CD4-positive, CD25-positive, alpha-beta regulatory T cell (primary cell): ENCODE results near the gene HSBP1L1. TPM values are rescaled to one million over a fixed set of nuclear protein-coding genes. Genes with fewer than 3 reads are reported as not detected.

Source experiments
- ATAC-seq, 2 donors: fragments of 150-1000 bp; cut with Tn5 transposase; one replicate each; pipeline ENCODE4 v1.10.0; 2021; ENCODE audit warnings: low read depth in 2 of 2, moderate number of reproducible peaks in 2 of 2, moderate library complexity in 1 of 2
- DNase-seq, 3 donors: peaks; one replicate each; pipeline versions ENCODE4 v3.0.0 to v3.0.0-alpha.2; 2012 to 2022; ENCODE audit warnings: mixed read lengths in 1 of 3
- H3K27ac ChIP-seq: one replicate; pipeline ENCODE4 v1.7.0; 2013; ENCODE audit warnings: mild to moderate bottlenecking, low read length; ENCODE audit not compliant: insufficient read depth, poor library complexity, severe bottlenecking
- H3K27me3 ChIP-seq: one replicate; pipeline ENCODE4 v1.7.0; 2013; ENCODE audit warnings: low read length; ENCODE audit not compliant: control insufficient read depth, insufficient read depth
- H3K36me3 ChIP-seq: one replicate; pipeline ENCODE4 v1.7.0; 2013; ENCODE audit warnings: mild to moderate bottlenecking, low read length, moderate library complexity; ENCODE audit not compliant: control insufficient read depth, insufficient read depth
- H3K4me1 ChIP-seq: 2 replicates; pipeline ENCODE4 v1.7.0; 2013; ENCODE audit warnings: mild to moderate bottlenecking, low read length; ENCODE audit not compliant: insufficient read depth, control insufficient read depth, poor library complexity, severe bottlenecking
- H3K4me3 ChIP-seq: one replicate; pipeline ENCODE4 v1.7.0; 2013; ENCODE audit warnings: low read depth, mild to moderate bottlenecking, low read length, moderate library complexity
- H3K9me3 ChIP-seq, 2 experiments: 1 replicate in 1 of 2; 2 replicates in 1 of 2; pipeline ENCODE4 v1.7.0; 2013; ENCODE audit warnings: low read length in 2 of 2, mild to moderate bottlenecking in 1 of 2, moderate library complexity in 1 of 2; ENCODE audit not compliant: control insufficient read depth in 2 of 2
- H3K27ac Mint-ChIP-seq, 3 donors: one replicate each; pipeline ENCODE4 v1.8.0; 2020 to 2022; ENCODE audit warnings: mild to moderate bottlenecking in 3 of 3, mixed read lengths in 3 of 3, moderate library complexity in 2 of 3
- H3K27me3 Mint-ChIP-seq: one replicate; pipeline ENCODE4 v1.8.0; 2022; ENCODE audit warnings: mild to moderate bottlenecking, mixed read lengths
- H3K36me3 Mint-ChIP-seq: one replicate; pipeline ENCODE4 v1.8.0; 2020; ENCODE audit warnings: mixed read lengths
- H3K4me1 Mint-ChIP-seq, 4 donors: one replicate each; pipeline ENCODE4 v1.8.0; 2020 to 2022; ENCODE audit warnings: mixed read lengths in 4 of 4, mild to moderate bottlenecking in 1 of 4
- H3K4me3 Mint-ChIP-seq, 4 donors: one replicate each; pipeline ENCODE4 v1.8.0; 2020 to 2022; ENCODE audit warnings: mild to moderate bottlenecking in 4 of 4, mixed read lengths in 4 of 4, moderate library complexity in 3 of 4
- H3K9me3 Mint-ChIP-seq, 7 donors: one replicate each; pipeline ENCODE4 v1.8.0; 2020 to 2022; ENCODE audit warnings: mixed read lengths in 7 of 7, mild to moderate bottlenecking in 3 of 7, moderate library complexity in 2 of 7
- polyA plus RNA-seq, 4 donors: library from polyadenylated mRNA; unstranded; fragments of 300-500 nt; fragmentation: Illumina TruSeq; gene quantifications; one replicate each; pipeline ENCODE4 v1.2.3, GENCODE V29; 2021
- total RNA-seq: library from RNA; stranded (reverse); gene quantifications from one replicate; pipeline ENCODE4 v1.2.3, GENCODE V29; 2022

HSBP1L1 gene
- total and polyA plus RNA-seq, 5 donors from 2014 or later: 5.2 to 27.6 (median 10.5) TPM

- ATAC-seq (no peak), DNase-seq (no peak)
- H3K4me1 Mint-ChIP-seq: peaks cover 0 to 39% (median 20%) of the 10 kb centered on the region in 4 donors
- Histone ChIP-seq H3K4me3 (no peak overlapping the region), H3K36me3 (no peaks in the 10 kb centered on the region), H3K27me3 (no peaks in the 10 kb centered on the region), H3K4me1 (peaks cover 29% of the 10 kb centered on the region), H3K27ac (no peak overlapping the region), H3K9me3 (no peaks in the 10 kb centered on the region)
- H3K27me3 Mint-ChIP-seq: peaks cover 7% of the 10 kb centered on the region
- H3K4me3 Mint-ChIP-seq: peak overlapping the region in 1 of 4 donors; percentile 63
- H3K36me3 Mint-ChIP-seq: peaks cover 2% of the 10 kb centered on the region
- no peaks in the 10 kb centered on the region for H3K9me3 Mint-ChIP-seq
- no peak overlapping the region for H3K27ac Mint-ChIP-seq
Observed at GRCh38 chr18:79962311-79962710, 2.1 kb upstream of the HSBP1L1 start.

GRCh38 chr18:79962835-79963657 lies 1.4 kb upstream of the HSBP1L1 start:
- DNase-seq: peak in 1 of 3 donors; percentile 24
- no peaks in the 10 kb centered on the region for H3K9me3 Mint-ChIP-seq

DNA sequence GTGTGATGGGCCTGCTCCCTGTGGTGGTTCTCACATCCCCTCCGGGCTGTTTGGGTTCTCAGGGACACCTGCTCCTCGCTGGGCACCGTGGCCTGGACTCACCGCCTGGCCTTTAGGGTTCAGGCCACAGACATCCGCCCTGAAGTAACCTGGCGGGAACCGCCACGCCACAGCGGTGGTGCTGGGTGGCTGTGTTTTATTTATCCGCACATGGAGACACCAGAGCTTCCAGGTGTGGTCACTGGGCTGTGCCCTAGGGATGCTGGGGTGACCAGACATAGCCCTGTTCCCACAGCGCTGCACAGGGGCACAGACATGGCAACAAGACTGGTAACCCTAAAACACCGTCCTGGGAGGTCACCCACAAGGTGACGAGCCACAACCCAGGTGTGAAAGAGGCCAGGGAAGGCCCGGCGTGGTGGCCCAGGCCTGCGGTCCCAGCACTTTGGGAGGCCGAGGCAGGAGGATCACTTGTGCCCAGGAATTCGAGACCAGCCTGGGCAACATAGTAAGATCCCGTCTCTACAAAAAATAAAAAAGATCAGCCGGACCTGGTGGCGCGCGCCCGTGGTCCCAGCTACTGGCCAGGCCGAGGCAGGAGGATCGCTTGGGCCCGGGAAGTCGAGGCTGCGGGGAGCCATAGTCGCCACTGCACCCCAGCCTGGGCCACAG lies 649 bp upstream of the HSBP1L1 start:
- Mint-ChIP-seq H3K27ac (peak overlapping the region; percentile 60 to 68 (median 64)), H3K27me3 (peaks cover 7% of the 10 kb centered on the region), H3K4me1 (peaks cover 0 to 41% (median 21%) of the 10 kb centered on the region in 4 donors), H3K36me3 (peaks cover 3% of the 10 kb centered on the region), H3K9me3 (no peaks in the 10 kb centered on the region), H3K4me3 (peak overlapping the region in 3 of 4 donors; percentile 57 to 78 (median 75))
- Histone ChIP-seq H3K27ac (peak overlapping the region; percentile 67), H3K9me3 (no peaks in the 10 kb centered on the region), H3K36me3 (no peaks in the 10 kb centered on the region), H3K4me3 (no peak overlapping the region), H3K27me3 (no peaks in the 10 kb centered on the region), H3K4me1 (peaks cover 29% of the 10 kb centered on the region)
- no peak for ATAC-seq
- DNase-seq: no peak

More at GRCh38 chr18:79962835-79963657, 1.4 kb upstream of the HSBP1L1 start:
- Histone ChIP-seq H3K4me1 (peaks cover 29% of the 10 kb centered on the region), H3K27ac (peak overlapping the region; percentile 67), H3K4me3 (peak overlapping the region; percentile 31), H3K36me3 (no peaks in the 10 kb centered on the region), H3K9me3 (no peaks in the 10 kb centered on the region), H3K27me3 (no peaks in the 10 kb centered on the region)
- H3K27me3 Mint-ChIP-seq: peaks cover 7% of the 10 kb centered on the region
- peaks cover 3% of the 10 kb centered on the region for H3K36me3 Mint-ChIP-seq
- H3K4me1 Mint-ChIP-seq: peaks cover 0 to 41% (median 21%) of the 10 kb centered on the region in 4 donors
- peak overlapping the region; percentile 64 to 84 (median 68) for H3K27ac Mint-ChIP-seq
- ATAC-seq: no peak
- H3K4me3 Mint-ChIP-seq: peak overlapping the region; percentile 57 to 90 (median 70)

DNA sequence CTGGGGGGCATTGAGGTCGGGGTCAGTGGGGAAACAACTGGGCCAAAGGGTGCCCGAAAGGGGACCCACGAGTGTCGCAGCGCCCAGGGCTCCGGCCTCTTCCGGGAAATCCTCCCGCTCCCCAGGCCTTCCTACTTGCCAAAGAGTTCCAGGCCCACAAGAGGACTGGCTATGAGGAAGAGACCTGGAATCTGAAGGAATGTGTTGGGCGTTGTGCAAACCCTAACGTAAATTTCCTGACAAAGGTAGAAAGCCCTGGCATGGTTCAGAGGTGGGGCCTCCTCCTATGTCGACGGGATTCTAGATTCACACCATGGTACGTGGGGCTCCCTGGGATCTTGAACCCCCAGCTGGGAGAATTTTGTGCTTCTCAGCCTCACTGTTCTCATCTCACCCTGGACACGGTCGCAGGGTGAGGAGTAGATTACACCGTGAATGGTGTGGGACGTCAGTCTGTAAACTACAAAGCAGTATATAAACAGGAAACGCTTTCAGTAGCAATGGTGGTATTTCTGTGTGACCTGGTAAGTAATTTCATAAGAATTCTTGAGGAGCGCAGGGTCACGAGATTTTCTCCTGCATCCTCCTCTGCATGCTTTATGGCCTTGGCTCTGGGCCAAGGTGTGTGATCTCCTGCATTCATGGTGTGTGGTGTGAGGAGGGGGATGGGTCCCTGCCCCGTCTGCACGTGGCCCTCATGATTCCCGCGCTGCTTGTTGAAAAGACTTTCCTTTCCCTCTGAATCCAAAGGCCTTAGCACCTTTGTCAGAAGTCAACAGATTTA lies 868 bp downstream of the HSBP1L1 start:
- peaks cover 26% of the 10 kb centered on the region for H3K4me1 ChIP-seq
- peaks cover 3% of the 10 kb centered on the region for H3K36me3 Mint-ChIP-seq
- peaks cover 2% of the 10 kb centered on the region for H3K36me3 ChIP-seq
- H3K27ac Mint-ChIP-seq: peak overlapping the region; percentile 88 to 95 (median 95)
- peak overlapping the region; percentile 88 to 93 (median 91) for H3K4me3 Mint-ChIP-seq
- H3K4me1 Mint-ChIP-seq: peaks cover 8 to 36% (median 23%) of the 10 kb centered on the region in 4 donors
- DNase-seq (peak in 2 of 3 donors; percentile 43 to 55), ATAC-seq (peak; percentile 35 to 54)
- H3K4me3 ChIP-seq: peak overlapping the region; percentile 60
- H3K27ac ChIP-seq: peak overlapping the region; percentile 65
- H3K9me3 ChIP-seq: no peaks in the 10 kb centered on the region
- H3K27me3 ChIP-seq: no peaks in the 10 kb centered on the region
- H3K9me3 Mint-ChIP-seq: no peaks in the 10 kb centered on the region
- peaks cover 7% of the 10 kb centered on the region for H3K27me3 Mint-ChIP-seq

DNA sequence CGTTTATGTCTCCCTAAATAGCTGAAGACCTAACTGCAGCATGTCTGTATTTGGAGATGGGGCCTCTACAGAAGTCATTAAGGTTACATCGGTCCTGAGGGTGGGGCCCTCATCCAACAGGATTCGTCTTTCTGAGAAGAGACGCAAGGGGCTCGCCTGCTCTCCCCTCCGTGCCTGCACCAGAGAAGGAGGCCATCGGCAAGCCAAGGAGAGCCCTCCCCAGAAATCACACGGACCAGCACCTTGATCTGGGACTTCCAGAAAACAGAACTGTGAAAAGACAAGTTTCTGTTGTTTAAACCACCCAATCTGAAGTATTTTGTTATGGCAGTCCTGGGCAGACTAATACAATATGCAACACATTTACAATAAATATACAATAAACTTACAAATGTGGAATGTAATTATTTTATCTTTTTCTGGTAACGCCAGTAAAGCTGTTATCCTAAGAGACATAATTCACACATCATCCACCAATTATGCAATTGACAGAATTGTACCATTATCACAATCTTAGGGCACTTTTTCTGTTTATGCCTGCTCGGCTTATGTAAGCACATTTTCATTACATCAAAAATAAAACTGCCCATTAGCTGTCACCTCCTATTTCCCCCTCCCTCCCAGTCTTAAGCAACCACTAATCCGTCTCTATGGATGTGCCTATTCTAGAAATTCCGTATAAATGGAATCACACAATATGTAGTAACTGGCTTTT lies 6.1 kb downstream of the HSBP1L1 start:
- DNase-seq (no peak), ATAC-seq (no peak)
- H3K27ac ChIP-seq: no peak overlapping the region
- no peak overlapping the region for H3K4me3 ChIP-seq
- H3K27me3 ChIP-seq: no peaks in the 10 kb centered on the region
- H3K4me1 Mint-ChIP-seq: peaks cover 8 to 16% (median 13%) of the 10 kb centered on the region in 4 donors
- H3K27me3 Mint-ChIP-seq: no peaks in the 10 kb centered on the region
- H3K9me3 ChIP-seq: no peaks in the 10 kb centered on the region
- H3K27ac Mint-ChIP-seq: peak overlapping the region in 1 of 3 donors; percentile 36
- peaks cover 34% of the 10 kb centered on the region for H3K36me3 ChIP-seq
- H3K4me1 ChIP-seq: peaks cover 1% of the 10 kb centered on the region
- H3K4me3 Mint-ChIP-seq: no peak overlapping the region
- H3K36me3 Mint-ChIP-seq: peaks cover 37% of the 10 kb centered on the region
- no peaks in the 10 kb centered on the region for H3K9me3 Mint-ChIP-seq

GRCh38 chr18:79971211-79971952 lies 6.9 kb downstream of the HSBP1L1 start:
- H3K27ac Mint-ChIP-seq: no peak overlapping the region
- Histone ChIP-seq H3K27me3 (no peaks in the 10 kb centered on the region), H3K4me1 (no peaks in the 10 kb centered on the region), H3K4me3 (no peak overlapping the region), H3K9me3 (no peaks in the 10 kb centered on the region), H3K36me3 (peaks cover 38% of the 10 kb centered on the region), H3K27ac (no peak overlapping the region)
- H3K4me3 Mint-ChIP-seq: no peak overlapping the region
- ATAC-seq: no peak
- no peaks in the 10 kb centered on the region for H3K9me3 Mint-ChIP-seq
- H3K27me3 Mint-ChIP-seq: no peaks in the 10 kb centered on the region
- peaks cover 8 to 15% (median 13%) of the 10 kb centered on the region in 4 donors for H3K4me1 Mint-ChIP-seq
- DNase-seq: no peak
- H3K36me3 Mint-ChIP-seq: peaks cover 42% of the 10 kb centered on the region
